Choroid plexus epithelial cell (primary cell): ENCODE results near the gene MPPED1.

ENCODE experiments used
- DNase-seq: peaks from one replicate; pipeline ENCODE4 v3.0.0-alpha.2; 2010; ENCODE audit warnings: low read depth
- H3K4me3 ChIP-seq: 2 replicates; pipeline ENCODE4 v1.5.1; 2011; ENCODE audit warnings: low read depth, mild to moderate bottlenecking, control low read depth, low read length, moderate library complexity
- CTCF ChIP-seq: conservative IDR thresholded peaks from 2 replicates; pipeline ENCODE4 v1.5.1; 2011; ENCODE audit warnings: low read depth, mild to moderate bottlenecking, control low read depth, inconsistent platforms, low read length, moderate library complexity

The MPPED1 gene

GRCh38 chr22:43471606-43472135, 59.9 kb downstream of the MPPED1 start:
- no peak for TF ChIP-seq CTCF
- no peak overlapping the region for H3K4me3 ChIP-seq
- no peak for DNase-seq

- no peak for TF ChIP-seq CTCF
- no peak for DNase-seq
Observed at GRCh38 chr22:43473031-43473430, 61.2 kb downstream of the MPPED1 start.

GRCh38 chr22:43473441-43473840, 61.6 kb downstream of the MPPED1 start:
- H3K4me3 ChIP-seq: no peak overlapping the region
- DNase-seq: no peak
- no peak for TF ChIP-seq CTCF

More at GRCh38 chr22:43473031-43473430, 61.2 kb downstream of the MPPED1 start:
- no peak overlapping the region for H3K4me3 ChIP-seq

- no peak for TF ChIP-seq CTCF
- DNase-seq: no peak
- no peak overlapping the region for H3K4me3 ChIP-seq
Observed at GRCh38 chr22:43474161-43475101, 62.6 kb downstream of the MPPED1 start.

- TF ChIP-seq CTCF: no peak
- no peak for DNase-seq
- no peak overlapping the region for H3K4me3 ChIP-seq
Observed at GRCh38 chr22:43475549-43476076, 63.8 kb downstream of the MPPED1 start.

GRCh38 chr22:43476341-43476740, 64.5 kb downstream of the MPPED1 start:
- no peak overlapping the region for H3K4me3 ChIP-seq
- TF ChIP-seq CTCF: no peak
- no peak for DNase-seq
